H9 (cell line): ENCODE results near the gene IP6K2. TPM values are rescaled to one million over a fixed set of nuclear protein-coding genes. Genes with fewer than 3 reads are reported as not detected.

ENCODE experiments used
- DNase-seq: peaks from one replicate; pipeline ENCODE4 v3.0.0-alpha.2; 2017
- H2AFZ ChIP-seq: one replicate; pipeline ENCODE4 v1.6.1; 2013; ENCODE audit warnings: mild to moderate bottlenecking, low read length, control low read depth, moderate library complexity
- H2AK5ac ChIP-seq: 2 replicates; pipeline ENCODE4 v1.6.1; 2013; ENCODE audit warnings: low read length, control low read depth, mixed read lengths; ENCODE audit not compliant: insufficient read length
- H2BK120ac ChIP-seq: one replicate; pipeline ENCODE4 v1.6.1; 2013; ENCODE audit warnings: low read depth, mild to moderate bottlenecking, low read length, control low read depth, inconsistent platforms; ENCODE audit not compliant: poor library complexity, severe bottlenecking
- H2BK12ac ChIP-seq: 2 replicates; pipeline ENCODE4 v1.6.1; 2013; ENCODE audit warnings: low read length, control low read depth, mixed read lengths, low read depth; ENCODE audit not compliant: insufficient read length
- H2BK15ac ChIP-seq: 2 replicates; pipeline ENCODE4 v1.6.1; 2013; ENCODE audit warnings: low read depth, low read length, control low read depth
- H2BK20ac ChIP-seq: one replicate; pipeline ENCODE4 v1.6.1; 2013; ENCODE audit warnings: low read depth, mild to moderate bottlenecking, low read length, control low read depth, inconsistent platforms; ENCODE audit not compliant: poor library complexity, severe bottlenecking
- H2BK5ac ChIP-seq: 2 replicates; pipeline ENCODE4 v1.6.1; 2013; ENCODE audit warnings: low read length, control low read depth, mixed read lengths; ENCODE audit not compliant: insufficient read length
- H3K14ac ChIP-seq: 2 replicates; pipeline ENCODE4 v1.6.1; 2013; ENCODE audit warnings: low read length, control low read depth; ENCODE audit not compliant: insufficient read depth
- H3K18ac ChIP-seq: 2 replicates; pipeline ENCODE4 v1.6.1; 2013; ENCODE audit warnings: low read depth, mild to moderate bottlenecking, mixed read lengths, low read length, control low read depth; ENCODE audit not compliant: insufficient read length
- H3K23ac ChIP-seq: 2 replicates; pipeline ENCODE4 v1.6.1; 2013; ENCODE audit warnings: low read length, control low read depth, mixed read lengths, low read depth; ENCODE audit not compliant: insufficient read length
- H3K23me2 ChIP-seq: 2 replicates; pipeline ENCODE4 v1.6.1; 2013; ENCODE audit warnings: low read depth, mild to moderate bottlenecking, mixed read lengths, low read length, control low read depth; ENCODE audit not compliant: insufficient read length, poor library complexity, severe bottlenecking
- H3K27ac ChIP-seq: 2 replicates; pipeline ENCODE4 v1.5.1; 2013; ENCODE audit warnings: low read length, control low read depth, mixed read lengths, low read depth; ENCODE audit not compliant: insufficient read length
- H3K27me3 ChIP-seq: 2 replicates; pipeline ENCODE4 v1.6.1; 2013; ENCODE audit warnings: low read length, control low read depth, inconsistent platforms; ENCODE audit not compliant: insufficient read depth
- H3K4ac ChIP-seq: 2 replicates; pipeline ENCODE4 v1.6.1; 2013; ENCODE audit warnings: low read depth, mild to moderate bottlenecking, control low read depth, inconsistent platforms, low read length, moderate library complexity
- H3K4me1 ChIP-seq: 2 replicates; pipeline ENCODE4 v1.6.1; 2013; ENCODE audit warnings: low read length, control low read depth, inconsistent platforms; ENCODE audit not compliant: insufficient read depth
- H3K4me2 ChIP-seq: 2 replicates; pipeline ENCODE4 v1.6.1; 2013; ENCODE audit warnings: low read length, control low read depth, mixed read lengths; ENCODE audit not compliant: insufficient read length, insufficient read depth
- H3K56ac ChIP-seq: 2 replicates; pipeline ENCODE4 v1.6.1; 2013; ENCODE audit warnings: low read depth, mild to moderate bottlenecking, mixed read lengths, low read length, control low read depth; ENCODE audit not compliant: insufficient read length
- H3K79me1 ChIP-seq: 2 replicates; pipeline ENCODE4 v1.6.1; 2013; ENCODE audit warnings: low read depth, mild to moderate bottlenecking, moderate library complexity, low read length, control low read depth, inconsistent platforms; ENCODE audit not compliant: insufficient read depth, poor library complexity, severe bottlenecking
- H3K79me2 ChIP-seq: 2 replicates; pipeline ENCODE4 v1.6.1; 2013; ENCODE audit warnings: low read length, control low read depth, inconsistent platforms; ENCODE audit not compliant: insufficient read depth
- H3K9ac ChIP-seq: 2 replicates; pipeline ENCODE4 v1.6.1; 2013; ENCODE audit warnings: low read length, control low read depth, mixed read lengths; ENCODE audit not compliant: insufficient read length; ENCODE audit errors: extremely low read depth
- H3K9me3 ChIP-seq: one replicate; pipeline ENCODE4 v1.6.1; 2013; ENCODE audit warnings: low read depth, low read length, inconsistent platforms; ENCODE audit not compliant: control insufficient read depth
- H3T11ph ChIP-seq: one replicate; pipeline ENCODE4 v1.6.1; 2013; ENCODE audit warnings: mild to moderate bottlenecking, low read length, control low read depth, inconsistent platforms
- H4K20me1 ChIP-seq: one replicate; pipeline ENCODE4 v1.6.1; 2013; ENCODE audit not compliant: control insufficient read depth, insufficient read length, insufficient read depth
- H4K5ac ChIP-seq: 2 replicates; pipeline ENCODE4 v1.6.1; 2013; ENCODE audit warnings: low read depth, mild to moderate bottlenecking, mixed read lengths, low read length, control low read depth; ENCODE audit not compliant: insufficient read length
- H4K8ac ChIP-seq: replicated peaks from 2 replicates; pipeline ENCODE4 v1.6.1; 2013; ENCODE audit warnings: low read length, control low read depth, mixed read lengths, low read depth; ENCODE audit not compliant: insufficient read length
- H4K91ac ChIP-seq: 2 replicates; pipeline ENCODE4 v1.6.1; 2013; ENCODE audit warnings: low read depth, mild to moderate bottlenecking, moderate library complexity, mixed read lengths, low read length, control low read depth; ENCODE audit not compliant: insufficient read length
- H3K27ac Mint-ChIP-seq, 3 experiments: 2 replicates in 2 of 3; 3 replicates in 1 of 3; pipeline ENCODE4 v1.8.0; 2020 to 2021; ENCODE audit warnings: mixed read lengths in 3 of 3, mild to moderate bottlenecking in 1 of 3, moderate library complexity in 1 of 3
- H3K27me3 Mint-ChIP-seq: 2 replicates; pipeline ENCODE4 v1.8.0; 2021; ENCODE audit warnings: low read depth, mild to moderate bottlenecking, moderate library complexity, mixed read lengths
- H3K36me3 Mint-ChIP-seq, 3 experiments: 2 replicates in 2 of 3; 3 replicates in 1 of 3; pipeline ENCODE4 v1.8.0; 2020 to 2021; ENCODE audit warnings: low read depth in 3 of 3, mixed read lengths in 3 of 3; ENCODE audit not compliant: insufficient read depth in 1 of 3
- H3K4me1 Mint-ChIP-seq, 2 experiments: 2 replicates each; pipeline ENCODE4 v1.8.0; 2020; ENCODE audit warnings: mixed read lengths in 2 of 2
- H3K4me3 Mint-ChIP-seq, 2 experiments: 2 replicates in 1 of 2; 3 replicates in 1 of 2; pipeline ENCODE4 v1.8.0; 2020 to 2021; ENCODE audit warnings: mild to moderate bottlenecking in 2 of 2, mixed read lengths in 2 of 2, moderate library complexity in 1 of 2
- H3K9me3 Mint-ChIP-seq, 2 experiments: 2 replicates in 1 of 2; 3 replicates in 1 of 2; pipeline ENCODE4 v1.8.0; 2020; ENCODE audit warnings: mild to moderate bottlenecking in 2 of 2, mixed read lengths in 2 of 2, moderate library complexity in 1 of 2
- CTCF ChIP-seq: fragments of 200-600 bp; sonication (generic); conservative IDR thresholded peaks from 3 replicates; pipeline ENCODE4 v1.8.0; 2021; ENCODE audit warnings: antibody characterized with exemption, mild to moderate bottlenecking
- WGBS: extraction: QIAGEN DNeasy Blood & Tissue Kit; methylation state at CpG from one replicate; pipeline ENCODE4 v1.1.7; 2013; ENCODE audit warnings: missing lambda C conversion rate, low lambda C conversion rate, mixed read lengths; ENCODE audit not compliant: insufficient read length; ENCODE audit errors: extremely low coverage; 5-methylcytosine and 5-hydroxymethylcytosine counted together
- total RNA-seq: library from RNA; stranded (reverse); gene quantifications from 2 replicates; pipeline ENCODE4 v1.2.1, GENCODE V29; 2021

IP6K2 gene
- total RNA-seq, 1 experiment from 2014 or later: 94.7 TPM

GRCh38 chr3:48652923-48653715 is 63.9 kb downstream of the IP6K2 start:
- H2BK15ac ChIP-seq: no peak overlapping the region
- H3K4me1 ChIP-seq: no peaks in the 10 kb centered on the region; the same call in 1 of the 2 replicates
- no peaks in the 10 kb centered on the region for H3K79me1 ChIP-seq
- H3K27me3 Mint-ChIP-seq: peaks cover 2% of the 10 kb centered on the region; the same call in 1 of the 2 replicates
- H4K91ac ChIP-seq: no peak overlapping the region
- H2AFZ ChIP-seq: no peak overlapping the region
- H3K79me2 ChIP-seq: no peaks in the 10 kb centered on the region
- H3K9me3 ChIP-seq: no peaks in the 10 kb centered on the region
- H3K27me3 ChIP-seq: no peaks in the 10 kb centered on the region
- peaks cover 3% of the 10 kb centered on the region for H3K23me2 ChIP-seq
- no peak overlapping the region for H2AK5ac ChIP-seq
- H4K5ac ChIP-seq: no peak overlapping the region
- no peak overlapping the region for H3T11ph ChIP-seq
- TF ChIP-seq CTCF: no peak
- no peak overlapping the region; a peak in 1 of 5 replicates for H3K4me3 Mint-ChIP-seq
- no peak overlapping the region for H3K18ac ChIP-seq
- no peak overlapping the region for H3K56ac ChIP-seq
- no peak overlapping the region for H2BK12ac ChIP-seq
- no CpG with 5 or more reads among the region's 15 CpGs for WGBS
- peaks cover 2% of the 10 kb centered on the region for H4K20me1 ChIP-seq
- H2BK20ac ChIP-seq: no peak overlapping the region
- H4K8ac ChIP-seq: no peak overlapping the region
- H3K9me3 Mint-ChIP-seq: no peaks in the 10 kb centered on the region
- H3K4me2 ChIP-seq: no peak overlapping the region
- no peak for DNase-seq
- H2BK5ac ChIP-seq: no peak overlapping the region
- H3K4ac ChIP-seq: no peak overlapping the region
- H3K14ac ChIP-seq: no peak overlapping the region
- H3K27ac ChIP-seq: no peak overlapping the region
- H3K36me3 Mint-ChIP-seq: peaks cover 29 to 52% (median 45%) of the 10 kb centered on the region in 3 experiments; a peak in 6 of 7 replicates
- peaks cover 4 to 13% of the 10 kb centered on the region in 2 experiments for H3K4me1 Mint-ChIP-seq
- no peak overlapping the region for H3K9ac ChIP-seq
- peak overlapping the region in 2 of 3 experiments; percentile 70 to 78; a peak in 2 of 7 replicates for H3K27ac Mint-ChIP-seq
- no peak overlapping the region for H3K23ac ChIP-seq
- no peak overlapping the region for H2BK120ac ChIP-seq
